ENCODE data around the gene ZNF76.

DNA sequence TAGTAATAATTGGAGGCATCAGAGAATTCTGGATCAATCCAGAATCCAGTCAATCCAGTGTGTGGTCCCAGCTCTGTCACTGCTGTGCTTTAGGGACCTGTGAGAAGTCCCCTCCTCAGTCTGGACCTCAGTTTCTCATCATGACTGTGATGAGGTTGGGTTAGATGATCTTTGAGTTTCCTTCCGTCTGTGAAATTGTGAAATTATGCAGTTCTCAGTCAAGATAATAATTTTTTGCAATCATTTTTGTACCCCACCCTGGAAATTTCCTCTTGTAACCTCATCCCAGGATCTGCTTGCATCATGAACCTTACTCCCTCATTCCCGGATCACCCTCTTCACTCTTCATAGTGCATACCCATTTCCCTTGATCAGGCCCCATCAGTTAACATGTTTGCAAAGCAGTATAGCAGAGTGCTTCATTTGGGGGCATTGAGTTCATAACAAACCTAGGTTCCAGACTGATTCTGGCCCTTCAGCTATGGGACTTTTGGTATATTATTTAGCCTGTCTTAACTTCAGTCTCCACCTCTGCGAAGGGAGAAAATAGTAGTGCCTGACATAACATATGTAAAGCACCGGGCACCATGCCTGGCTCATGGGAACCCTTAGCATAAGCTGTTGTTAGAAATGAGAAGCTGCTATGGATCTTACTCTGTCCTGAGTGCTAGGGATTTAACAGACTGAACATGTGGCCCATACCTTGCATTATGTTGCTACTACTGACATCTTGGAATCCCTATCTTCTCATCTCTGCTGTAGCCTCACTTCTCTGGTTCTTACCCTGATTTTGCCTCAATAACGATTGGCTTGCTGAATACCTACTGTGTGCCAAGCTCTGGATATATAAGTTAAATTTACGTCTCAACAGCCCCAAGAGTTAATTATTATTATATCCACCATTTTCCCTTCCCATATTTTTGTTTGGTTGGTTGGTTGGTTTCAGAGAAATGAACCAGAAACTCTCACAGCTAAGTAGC, 1.3 kb downstream of the ZNF76 start:
- TF ChIP-seq POLR2A (IDR thresholded peaks at IDR 0.05; ENCODE audit: low read length) = no peak
- no peak for TF ChIP-seq GATA1 (IDR thresholded peaks at IDR 0.05; ENCODE audit: low read depth, low read length)
